HG03571 (cell line): Measurements from ENCODE around the gene GNAS-AS1.

ENCODE experiments used
- ATAC-seq: cut with Tn5 transposase; IDR thresholded peaks from one replicate; pipeline ENCODE4 v1.9.1; 2021; ENCODE audit not compliant: unreplicated experiment

The GNAS-AS1 gene

DNA sequence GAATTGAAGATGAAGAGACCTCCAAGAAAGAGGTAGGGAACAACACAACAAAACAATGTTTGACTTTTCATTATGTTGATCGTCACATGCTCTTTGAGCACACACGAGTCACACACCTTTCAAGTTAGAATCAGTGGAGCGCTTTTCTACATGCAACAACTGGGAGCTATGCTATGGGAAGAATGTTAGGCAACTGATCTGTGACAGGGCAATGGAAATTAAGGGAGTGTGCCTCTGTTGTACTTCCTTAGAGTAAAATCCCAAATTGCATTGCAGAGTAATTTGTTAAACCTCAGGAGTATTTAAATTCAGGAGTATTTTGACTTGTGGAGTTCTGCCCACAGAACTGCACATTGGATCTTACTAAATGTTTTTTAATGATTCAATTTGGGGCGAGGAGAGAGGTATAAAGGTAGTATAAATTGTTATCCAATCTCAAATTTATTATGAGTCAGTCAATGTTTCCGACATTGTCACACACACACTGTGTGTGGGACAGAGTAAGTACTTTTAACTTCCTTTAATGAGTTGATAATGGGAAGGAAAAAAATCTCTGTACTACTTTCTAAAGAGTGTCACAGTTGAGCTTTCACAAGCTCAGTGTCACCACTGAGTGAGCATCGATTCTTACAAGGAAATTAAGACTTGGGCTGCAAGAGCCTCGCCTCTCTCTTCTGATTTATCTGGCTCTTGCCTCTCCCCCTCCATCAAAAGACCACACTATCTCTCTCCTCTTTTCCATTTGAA, 12.5 kb upstream of the GNAS-AS1 start:
- ATAC-seq = no peak

DNA sequence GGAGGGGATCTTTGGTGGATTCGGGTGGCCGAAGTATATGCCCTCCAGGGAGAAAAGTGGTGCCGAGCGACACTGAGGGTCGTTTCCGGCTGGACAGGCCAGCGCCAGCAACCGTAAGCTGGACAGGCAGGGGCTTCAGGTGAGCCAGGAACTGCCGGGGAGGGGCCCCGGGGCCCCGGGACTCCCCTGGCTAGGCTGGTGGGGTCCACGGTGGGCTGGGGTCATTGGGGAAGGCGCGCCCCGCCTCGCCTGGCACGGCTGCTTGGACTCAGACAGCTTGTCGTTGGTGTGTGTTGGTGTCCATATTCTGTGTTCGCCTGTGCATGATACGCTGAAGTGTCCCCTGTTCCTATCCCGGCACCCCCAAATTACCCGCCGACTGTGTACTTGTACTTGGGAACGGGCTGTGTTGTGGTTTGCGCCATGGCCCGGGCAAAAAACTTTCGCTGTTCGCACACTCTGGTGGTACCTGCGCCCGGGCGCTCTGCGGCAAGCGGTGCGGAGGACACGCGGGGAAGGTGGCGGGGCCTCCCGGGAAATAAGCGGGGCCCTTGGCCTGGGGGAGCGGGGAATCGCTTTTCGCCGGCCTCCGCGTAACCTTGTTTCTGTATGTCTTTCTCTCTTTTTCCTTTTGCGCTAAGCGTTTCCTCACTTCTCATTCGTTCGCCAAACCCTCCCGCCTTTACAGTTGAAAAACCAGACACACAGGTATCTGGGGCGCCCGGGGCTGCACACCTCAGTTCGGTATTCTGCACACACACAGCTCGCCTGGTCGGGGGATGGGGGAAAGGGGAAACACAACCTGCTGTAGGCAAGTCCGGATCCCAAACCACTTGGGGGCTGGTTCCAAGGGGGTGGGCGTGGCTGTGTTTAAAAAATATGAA, 5.0 kb upstream of the GNAS-AS1 start:
- ATAC-seq = no peak

DNA sequence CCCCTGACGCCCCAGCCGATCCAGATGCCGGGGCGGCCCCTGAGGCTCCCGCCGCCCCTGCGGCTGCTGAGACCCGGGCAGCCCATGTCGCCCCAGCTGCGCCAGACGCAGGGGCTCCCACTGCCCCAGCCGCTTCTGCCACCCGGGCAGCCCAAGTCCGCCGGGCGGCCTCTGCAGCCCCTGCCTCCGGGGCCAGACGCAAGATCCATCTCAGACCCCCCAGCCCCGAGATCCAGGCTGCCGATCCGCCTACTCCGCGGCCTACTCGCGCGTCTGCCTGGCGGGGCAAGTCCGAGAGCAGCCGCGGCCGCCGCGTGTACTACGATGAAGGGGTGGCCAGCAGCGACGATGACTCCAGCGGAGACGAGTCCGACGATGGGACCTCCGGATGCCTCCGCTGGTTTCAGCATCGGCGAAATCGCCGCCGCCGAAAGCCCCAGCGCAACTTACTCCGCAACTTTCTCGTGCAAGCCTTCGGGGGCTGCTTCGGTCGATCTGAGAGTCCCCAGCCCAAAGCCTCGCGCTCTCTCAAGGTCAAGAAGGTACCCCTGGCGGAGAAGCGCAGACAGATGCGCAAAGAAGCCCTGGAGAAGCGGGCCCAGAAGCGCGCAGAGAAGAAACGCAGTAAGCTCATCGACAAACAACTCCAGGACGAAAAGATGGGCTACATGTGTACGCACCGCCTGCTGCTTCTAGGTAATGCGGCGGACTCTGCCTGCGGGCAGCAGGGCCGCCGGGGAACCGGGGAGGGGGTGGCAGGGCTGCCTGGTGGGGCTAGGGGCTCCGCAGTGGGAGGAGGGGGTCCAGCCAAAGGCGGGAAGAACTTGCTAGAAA, 4.2 kb upstream of the GNAS-AS1 start:
- no peak for ATAC-seq

DNA sequence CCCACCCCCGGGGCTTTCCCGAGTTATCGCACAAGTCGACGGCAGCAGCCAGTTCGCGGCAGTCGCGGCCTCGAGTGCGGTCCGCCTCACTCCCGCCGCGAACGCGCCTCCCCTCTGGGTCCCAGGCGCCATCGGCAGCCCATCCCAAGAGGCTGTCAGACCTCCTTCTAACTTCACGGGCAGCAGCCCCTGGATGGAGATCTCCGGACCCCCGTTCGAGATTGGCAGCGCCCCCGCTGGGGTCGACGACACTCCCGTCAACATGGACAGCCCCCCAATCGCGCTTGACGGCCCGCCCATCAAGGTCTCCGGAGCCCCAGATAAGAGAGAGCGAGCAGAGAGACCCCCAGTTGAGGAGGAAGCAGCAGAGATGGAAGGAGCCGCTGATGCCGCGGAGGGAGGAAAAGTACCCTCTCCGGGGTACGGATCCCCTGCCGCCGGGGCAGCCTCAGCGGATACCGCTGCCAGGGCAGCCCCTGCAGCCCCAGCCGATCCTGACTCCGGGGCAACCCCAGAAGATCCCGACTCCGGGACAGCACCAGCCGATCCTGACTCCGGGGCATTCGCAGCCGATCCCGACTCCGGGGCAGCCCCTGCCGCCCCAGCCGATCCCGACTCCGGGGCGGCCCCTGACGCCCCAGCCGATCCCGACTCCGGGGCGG, 3.4 kb upstream of the GNAS-AS1 start:
- ATAC-seq = no peak

DNA sequence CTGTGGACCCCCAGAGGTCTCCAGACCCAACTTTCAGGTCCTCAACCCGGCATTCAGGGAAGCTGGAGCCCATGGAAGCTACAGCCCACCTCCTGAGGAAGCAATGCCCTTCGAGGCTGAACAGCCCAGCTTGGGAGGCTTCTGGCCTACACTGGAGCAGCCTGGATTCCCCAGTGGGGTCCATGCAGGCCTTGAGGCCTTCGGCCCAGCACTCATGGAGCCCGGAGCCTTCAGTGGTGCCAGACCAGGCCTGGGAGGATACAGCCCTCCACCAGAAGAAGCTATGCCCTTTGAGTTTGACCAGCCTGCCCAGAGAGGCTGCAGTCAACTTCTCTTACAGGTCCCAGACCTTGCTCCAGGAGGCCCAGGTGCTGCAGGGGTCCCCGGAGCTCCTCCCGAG, 2.8 kb upstream of the GNAS-AS1 start:
- ATAC-seq = no peak

DNA sequence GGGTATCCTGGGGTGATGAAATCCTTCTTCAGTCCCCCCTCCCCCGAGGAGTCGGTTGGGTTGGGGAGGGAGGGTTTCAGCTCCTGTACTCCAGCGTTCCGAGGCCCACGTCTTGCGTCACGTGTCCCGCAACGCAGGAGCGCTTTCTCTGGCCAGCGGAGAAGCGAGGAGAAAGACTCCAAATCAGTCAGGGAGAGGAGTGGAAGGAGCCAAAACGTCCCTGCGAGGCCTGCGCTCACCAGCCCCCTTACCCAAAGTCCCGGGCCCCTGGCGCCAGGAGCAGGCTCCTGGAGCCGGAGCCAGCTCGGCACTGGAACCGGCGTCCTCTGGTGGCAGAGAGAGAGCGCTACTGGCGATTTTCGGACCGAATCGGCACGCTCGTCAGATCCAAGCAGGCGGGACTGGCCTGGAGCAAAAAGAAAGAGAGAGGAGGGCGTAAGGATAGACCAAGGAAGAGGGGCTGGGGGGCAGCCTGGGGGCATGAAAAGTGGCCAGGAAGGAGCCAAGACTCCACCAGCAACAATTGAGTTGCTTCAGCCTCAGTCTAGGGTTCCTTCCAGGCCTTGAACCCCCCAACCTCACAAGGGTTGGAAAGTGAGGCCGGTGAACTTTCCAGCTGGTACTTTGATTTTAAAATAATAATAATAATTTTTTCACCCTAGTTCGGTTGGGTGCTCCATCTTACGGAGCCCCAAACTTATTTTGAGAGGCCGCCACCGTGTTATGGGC, 2.0 kb upstream of the GNAS-AS1 start, which contains the start of gene GNAS:
Gene GNAS (plus strand): TSS at position 174 of the 729 bp plus-strand sequence.
- no peak for ATAC-seq

DNA sequence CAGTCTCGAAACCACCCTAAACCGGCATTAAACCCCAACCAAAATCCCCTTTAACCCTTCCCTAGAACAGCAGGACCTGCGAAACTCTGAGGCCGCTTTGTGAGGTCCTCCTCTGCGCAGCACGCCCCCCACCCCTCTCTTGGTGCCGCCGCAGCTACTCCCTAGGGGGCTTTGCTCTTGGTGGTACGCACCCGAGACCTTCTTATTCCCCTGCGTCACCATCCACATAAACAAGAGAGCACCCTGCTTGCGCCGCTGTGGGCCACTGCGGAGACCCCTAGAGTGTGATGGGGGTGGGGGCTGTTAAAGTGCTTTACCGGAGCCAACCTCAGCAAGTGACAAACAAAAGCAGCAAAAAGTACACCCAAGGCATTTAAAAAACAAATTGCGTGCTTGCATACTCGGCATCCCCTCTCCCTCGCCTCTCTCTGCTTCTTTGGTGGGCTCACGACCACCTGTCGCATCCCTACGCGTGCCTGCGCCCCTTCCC, 1.3 kb upstream of the GNAS-AS1 start:
- ATAC-seq = no peak

DNA sequence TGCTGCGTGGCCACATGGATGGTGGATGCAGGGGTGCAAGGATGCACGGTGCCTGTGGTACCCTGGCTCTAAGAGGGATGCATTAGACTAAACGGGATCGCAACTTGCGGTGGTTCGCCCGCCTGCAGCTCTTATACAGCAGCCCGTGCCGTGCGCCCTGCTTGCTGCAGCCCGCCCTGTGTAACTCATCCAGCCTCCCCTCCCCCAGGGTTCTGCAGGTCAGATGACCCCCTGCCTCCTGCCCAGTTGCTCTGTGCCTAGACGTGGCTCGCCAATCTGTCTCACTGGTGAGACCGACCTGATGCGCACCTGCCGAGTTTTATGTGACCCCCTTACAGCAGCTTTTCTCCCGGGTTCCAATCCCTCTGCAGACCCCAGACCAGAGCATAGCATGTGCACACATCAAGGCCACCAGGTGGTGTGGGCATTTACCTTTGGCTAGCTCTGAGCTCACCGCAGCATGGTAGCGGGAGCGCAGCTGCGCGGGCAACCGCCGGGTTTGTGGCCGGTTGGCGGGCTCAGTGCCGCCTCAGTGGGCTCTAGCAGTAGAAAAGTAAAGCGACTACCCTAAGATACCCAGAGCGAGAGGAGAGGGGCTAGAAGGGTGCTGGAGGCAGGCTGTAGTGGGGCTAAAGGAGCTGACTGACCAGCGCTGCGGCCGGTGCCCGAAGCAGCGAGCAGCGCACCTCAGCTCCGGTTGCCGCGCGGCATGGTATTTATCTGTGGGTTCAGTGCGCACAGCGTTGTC, 693 bp upstream of the GNAS-AS1 start:
- no peak for ATAC-seq

DNA sequence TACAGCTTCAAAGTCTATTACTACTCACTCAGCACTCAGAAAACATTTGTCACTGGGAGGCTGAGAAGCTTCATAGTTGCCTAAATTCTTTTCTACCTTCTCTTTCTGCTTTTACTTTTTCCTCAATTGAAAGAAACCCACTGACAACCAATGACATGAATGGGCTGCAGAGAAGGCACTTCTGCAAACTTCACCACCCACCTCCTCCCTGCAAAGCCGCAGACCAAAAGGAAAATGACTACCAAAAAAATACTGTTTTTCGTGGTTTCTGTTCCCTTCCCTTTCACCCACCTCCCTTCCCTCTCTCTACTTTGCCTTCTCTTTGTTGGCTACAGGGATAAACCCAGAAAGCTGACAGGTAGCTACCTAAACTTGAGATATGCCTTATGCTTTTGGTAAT, 3.2 kb downstream of the GNAS-AS1 start:
- ATAC-seq = no peak

DNA sequence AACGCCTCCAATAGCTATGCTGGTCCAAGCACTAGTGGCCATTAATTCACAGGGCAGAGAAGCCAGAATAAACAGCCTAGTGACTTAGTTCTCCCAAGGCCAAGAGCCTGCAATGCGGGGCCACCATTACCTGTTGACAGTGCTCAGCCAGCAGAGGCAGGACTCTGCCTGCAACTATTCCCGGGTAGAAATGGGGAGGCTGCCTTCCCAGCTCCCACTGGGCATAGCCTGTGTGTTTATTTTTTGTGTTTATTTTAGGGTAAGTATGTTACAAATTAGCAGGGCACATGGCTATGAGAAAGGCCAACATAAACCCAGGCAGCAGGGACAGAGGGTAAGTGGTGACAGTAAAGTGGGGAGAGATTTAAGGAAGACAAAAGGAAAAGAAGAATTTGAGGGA, 5.0 kb downstream of the GNAS-AS1 start:
- ATAC-seq = no peak

DNA sequence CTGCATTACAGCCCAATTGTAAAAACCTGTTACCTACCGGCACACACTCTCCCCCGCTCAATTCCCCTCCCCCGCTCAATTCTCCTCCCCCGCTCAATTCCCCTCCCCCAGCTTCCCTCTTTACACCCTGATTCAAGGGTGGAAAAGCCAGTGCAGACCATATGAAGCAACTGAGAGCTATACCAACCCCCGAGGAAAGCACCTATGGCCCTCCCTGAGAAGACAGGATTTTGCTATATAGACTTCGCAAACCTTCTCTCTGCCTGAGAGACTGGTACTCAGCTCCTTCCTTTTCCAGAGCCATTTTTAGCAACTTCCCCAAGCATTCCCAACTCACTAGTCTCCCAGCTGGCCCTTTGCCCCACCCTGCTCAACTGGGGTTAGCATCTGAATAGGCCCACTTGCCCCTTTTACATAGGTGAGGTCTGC, 7.6 kb downstream of the GNAS-AS1 start:
- ATAC-seq = no peak

DNA sequence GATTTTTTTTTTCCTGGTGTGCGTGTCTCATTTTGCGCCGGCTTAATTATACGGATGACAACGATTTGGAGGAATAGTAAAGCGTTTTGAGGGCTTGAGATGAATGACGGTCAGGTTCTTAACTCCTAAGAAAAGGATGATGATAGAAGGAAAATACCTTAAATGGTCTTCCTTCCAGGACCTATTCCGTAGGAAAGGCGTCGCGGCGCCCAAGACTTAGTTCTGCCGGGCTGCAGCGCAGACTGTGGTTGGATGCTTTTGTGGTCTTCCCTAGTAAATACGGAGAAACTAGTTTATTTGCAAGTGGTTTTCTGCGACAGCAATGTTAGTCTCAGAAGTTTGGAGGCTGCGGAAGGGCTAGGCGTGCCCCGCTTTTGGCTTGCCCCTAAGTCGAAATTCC, 8.4 kb downstream of the GNAS-AS1 start:
- no peak for ATAC-seq

DNA sequence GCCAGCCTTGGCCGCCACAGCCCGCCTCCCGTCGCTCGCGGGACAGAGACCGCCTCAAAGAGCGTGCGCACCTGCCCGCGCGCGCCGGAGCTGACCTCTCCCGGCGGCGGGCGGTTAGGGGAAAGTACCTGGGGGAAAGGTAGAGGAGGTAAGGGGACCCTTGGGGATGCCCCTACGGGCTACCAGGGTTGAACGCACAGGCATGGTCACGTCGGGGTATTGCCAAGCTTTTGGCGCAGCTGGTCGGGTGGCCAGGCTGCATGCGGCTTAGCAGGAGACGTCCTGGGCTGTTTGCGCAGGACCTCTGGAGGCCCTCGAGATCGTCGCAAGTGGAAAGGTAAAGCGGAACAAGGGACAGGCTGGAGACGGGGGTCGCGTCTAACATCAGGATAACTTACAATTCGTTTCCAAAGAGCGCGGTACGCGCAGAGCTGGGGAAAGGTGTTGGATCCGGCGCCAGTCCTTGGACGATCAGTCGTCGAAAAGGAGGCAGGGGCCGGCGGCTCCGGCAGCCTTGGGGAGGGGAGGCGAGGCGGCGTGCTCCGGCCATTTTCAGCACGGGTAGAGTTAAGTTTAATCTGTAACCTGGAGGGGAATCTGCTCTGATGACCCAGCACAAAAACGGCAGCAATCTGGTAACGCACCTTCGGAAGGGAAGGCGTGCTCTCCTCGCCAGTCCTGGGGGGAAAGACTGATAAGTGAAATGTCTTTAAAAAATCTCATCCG, 9.0 kb downstream of the GNAS-AS1 start:
- ATAC-seq = no peak

DNA sequence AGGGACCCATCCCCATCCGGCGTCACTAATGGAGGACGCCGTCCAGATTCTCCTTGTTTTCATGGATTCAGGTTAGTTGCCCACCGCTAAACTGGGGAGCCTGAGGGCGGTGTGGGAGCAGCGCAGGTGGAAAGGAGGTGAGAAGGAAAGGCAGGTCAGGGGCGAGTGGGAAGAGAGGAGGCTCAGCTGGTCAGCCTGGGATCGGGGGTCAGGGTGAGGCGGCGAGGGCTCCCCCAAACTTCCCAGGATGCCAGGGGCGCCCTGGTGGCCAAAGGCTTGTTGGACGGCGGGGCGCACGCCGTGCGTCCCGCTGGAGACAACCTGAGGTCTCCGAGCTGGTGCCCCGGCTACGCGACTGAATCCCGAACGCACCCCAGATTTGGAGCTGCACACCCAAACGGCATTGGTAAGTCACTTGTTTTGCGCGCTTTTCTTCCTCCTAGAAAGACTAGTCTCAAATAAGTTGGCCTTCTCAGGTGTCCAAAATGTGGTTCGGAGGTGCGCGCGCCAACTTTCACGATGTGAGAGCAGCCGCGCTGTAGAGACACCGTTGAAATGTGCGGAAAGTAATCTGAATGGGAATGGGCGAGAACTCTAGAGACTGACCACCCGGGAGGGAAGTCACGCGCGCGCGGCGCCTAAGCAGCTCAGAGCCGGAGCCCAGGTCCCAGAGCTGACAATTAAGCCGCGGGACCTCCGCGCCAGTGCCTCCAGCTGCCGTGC, 9.7 kb downstream of the GNAS-AS1 start:
- no peak for ATAC-seq

DNA sequence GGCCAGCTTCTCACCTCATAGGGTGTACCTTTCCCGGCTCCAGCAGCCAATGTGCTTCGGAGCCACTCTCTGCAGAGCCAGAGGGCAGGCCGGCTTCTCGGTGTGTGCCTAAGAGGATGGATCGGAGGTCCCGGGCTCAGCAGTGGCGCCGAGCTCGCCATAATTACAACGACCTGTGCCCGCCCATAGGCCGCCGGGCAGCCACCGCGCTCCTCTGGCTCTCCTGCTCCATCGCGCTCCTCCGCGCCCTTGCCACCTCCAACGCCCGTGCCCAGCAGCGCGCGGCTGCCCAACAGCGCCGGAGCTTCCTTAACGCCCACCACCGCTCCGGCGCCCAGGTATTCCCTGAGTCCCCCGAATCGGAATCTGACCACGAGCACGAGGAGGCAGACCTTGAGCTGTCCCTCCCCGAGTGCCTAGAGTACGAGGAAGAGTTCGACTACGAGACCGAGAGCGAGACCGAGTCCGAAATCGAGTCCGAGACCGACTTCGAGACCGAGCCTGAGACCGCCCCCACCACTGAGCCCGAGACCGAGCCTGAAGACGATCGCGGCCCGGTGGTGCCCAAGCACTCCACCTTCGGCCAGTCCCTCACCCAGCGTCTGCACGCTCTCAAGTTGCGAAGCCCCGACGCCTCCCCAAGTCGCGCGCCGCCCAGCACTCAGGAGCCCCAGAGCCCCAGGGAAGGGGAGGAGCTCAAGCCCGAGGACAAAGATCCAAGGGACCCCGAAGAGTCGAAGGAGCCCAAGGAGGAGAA, 10.5 kb downstream of the GNAS-AS1 start:
- ATAC-seq = no peak

DNA sequence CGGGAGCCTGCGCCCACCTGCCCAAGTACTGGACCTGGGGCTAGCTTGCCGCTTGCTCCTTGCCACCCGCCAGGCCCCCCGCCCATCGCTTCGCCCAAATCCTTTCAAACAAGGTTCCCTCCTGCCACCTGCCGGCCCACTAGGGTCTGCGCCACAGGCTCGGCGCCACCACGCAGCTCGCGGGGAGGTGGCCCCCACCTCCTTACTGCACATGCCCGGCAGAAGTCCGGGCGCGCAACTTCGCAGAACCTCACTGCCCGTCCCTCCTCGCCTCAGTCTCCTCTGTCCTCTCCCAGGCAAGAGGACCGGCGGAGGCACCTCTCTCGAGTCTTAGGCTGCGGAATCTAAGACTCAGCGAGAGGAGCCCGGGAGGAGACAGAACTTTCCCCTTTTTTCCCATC, 11.2 kb downstream of the GNAS-AS1 start:
- no peak for ATAC-seq

DNA sequence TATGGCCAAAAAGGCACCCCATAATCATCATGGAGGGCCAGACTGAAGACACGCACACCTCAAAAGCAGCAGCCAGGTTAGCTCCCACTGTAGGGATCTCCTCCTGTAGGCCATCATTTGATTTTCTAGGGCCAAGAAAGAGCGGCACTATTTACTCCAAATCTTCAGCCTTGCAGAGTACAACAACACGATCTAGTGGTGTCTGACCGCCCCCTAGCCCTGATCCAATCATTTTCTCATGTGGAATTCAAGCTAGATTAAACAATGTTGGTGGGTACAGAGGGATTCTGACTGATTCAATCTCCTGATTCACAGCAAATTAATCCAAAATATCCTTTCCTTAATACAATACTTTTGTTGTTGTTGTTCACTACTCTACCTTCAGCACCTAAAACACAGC, 12.5 kb downstream of the GNAS-AS1 start:
- ATAC-seq = no peak
